ENCODE measurements around the gene SKP1.

SKP1 gene

DNA sequence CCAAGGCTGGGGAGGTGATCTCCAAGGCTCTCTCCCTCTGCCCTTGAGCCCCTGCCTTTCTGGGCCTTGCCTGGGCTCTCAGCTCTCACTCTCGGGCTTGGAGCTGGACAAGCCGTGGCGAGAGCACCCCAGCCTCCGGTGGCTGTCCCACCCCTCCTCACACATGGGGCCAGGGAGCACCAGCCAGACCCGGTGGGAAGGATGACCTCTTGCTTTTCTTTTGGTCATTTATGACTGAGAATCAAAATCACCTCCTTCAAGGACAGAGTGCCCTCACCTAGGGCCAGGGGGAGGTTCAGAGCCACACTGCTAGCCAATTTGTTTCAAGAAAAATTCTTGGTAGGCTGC, 48.1 kb downstream of the SKP1 start:
- no peak for DNase-seq

DNA sequence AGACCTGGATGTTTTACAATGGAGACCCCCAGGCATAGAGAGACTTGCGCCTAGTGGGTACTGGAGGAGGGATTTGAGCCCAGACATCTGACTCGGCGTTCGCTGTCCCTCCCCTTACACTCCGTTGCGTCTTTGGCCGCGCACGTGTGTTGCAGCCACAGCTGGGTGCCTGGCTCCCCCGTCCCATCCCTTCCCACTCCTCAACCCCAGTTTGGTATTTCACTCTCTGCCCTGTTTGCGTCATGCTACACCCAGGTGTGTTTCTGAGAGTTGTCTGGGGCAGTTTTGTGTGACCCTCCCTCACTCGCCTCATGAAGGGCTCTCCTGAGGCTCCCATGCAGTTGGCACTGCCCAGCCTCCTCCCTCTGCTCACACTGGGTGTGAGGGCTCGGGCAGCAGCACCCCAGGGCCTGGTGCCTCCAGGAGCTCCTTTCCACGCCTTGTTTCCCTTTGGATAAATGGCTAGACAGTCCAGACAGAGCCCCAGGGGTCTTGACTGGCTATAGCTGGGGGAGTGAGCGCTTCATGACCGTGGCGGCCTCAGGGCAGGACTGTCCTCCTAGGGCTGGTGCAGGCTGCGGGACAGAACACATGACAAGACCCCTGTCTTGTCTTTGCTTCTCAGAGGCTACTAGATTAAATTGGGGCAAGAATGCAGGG, 48.6 kb downstream of the SKP1 start:
- no peak for DNase-seq

DNA sequence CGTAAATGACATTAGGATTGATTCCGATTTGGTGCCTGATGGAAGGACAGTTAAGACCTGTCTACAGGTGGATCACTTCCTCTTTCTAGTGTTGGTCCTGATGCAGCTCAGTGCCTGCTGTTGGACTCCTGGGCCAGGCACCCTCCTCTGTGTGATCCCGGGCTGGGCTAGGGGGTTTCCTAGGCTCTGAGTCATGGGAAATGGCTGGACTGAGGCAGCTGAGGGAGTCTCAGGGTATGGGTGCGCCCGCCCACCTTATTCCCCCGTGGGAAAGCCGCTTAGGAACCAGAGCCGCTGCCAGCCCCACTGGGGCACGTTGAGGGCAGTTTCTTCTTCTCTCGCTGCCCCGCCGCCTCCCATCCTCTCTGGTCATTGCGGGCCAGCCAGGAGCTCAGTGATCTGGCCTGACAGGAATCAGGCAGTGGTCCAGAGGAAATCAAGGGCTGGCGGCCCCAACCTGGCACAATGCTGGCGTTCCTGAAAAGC, 49.3 kb downstream of the SKP1 start:
- no peak for DNase-seq

DNA sequence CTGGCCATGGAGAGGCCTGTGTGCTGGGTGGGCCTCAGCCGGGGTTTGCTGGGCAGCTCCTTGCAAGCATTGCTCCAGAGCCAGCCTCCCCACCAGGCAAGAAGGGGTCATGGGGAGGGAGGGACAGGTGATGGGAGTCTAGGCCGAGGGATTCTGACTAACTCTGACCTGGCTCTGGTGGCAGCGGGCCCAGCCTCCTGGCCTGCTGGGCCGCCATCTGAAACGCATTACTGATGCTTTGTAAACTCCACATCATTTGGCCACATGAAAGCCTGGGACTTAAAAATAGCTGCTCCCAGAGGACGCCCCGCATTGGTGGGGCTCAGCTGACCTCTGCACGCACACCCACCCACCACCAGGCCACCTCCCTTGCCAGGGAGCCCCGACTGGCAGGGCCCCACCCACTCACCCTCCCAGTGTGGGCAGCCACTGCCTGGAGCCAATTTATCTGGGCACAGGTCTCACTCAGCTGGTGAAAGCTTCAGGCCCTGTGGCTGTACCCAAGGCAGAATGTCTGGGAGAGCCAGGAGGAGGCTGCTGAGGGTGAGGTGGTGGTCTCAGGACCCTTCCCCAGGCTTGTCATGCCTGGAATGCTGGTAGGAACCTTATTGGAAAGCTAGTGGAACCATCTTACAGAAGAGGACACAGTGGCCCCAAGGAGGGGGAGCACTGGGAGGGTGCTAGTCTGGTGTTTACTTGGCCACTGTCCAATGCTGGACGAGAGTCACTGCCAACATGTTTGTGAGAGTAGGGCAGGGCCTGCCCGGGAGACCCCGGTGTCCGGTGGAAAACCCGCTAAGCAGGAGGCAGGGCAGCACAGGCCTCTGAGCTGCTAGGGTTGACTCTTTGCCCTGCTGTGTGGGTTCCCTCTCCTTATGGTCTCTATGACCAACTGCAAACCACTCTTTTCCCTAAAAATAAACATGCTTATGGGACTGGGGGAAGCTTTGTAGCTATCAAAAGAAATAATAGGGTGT, 51.4 kb downstream of the SKP1 start:
- DNase-seq: no peak

DNA sequence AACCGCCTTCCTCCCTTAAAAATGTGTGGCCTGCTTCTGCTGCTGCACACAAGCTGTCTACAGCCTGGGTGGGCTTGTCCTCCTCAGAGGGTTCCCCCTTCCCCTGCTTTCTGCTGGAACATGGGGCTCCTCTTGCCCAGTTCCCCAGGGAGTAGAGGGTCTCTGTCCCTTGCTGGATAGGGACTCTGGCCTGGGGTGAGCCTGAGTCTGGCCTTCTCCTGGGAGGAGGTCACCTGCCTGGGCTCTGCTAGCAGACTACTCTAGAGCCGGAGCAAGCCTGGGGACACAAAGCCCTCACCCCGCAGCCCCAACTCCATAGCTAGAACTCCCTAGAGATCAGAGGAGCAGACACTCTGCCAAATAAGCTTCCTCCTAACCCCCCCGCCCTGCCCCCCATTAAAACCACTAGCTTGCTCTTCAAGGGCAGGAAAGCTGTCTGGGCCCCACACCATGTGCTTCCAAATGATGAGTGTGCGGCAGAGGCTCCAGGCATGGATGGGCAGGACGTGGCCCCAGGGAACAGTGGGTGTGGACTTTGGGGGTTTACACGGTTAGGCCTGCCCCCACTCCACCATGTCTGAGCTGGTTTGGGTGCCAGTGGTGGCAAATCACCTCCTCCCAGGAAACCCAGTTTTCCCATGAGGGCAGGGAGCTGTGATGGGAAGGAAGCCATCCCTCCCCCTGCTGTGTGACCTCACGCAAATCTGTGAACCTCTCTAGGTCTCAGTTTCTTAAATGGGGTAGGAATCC, 52.3 kb downstream of the SKP1 start:
- no peak for DNase-seq

DNA sequence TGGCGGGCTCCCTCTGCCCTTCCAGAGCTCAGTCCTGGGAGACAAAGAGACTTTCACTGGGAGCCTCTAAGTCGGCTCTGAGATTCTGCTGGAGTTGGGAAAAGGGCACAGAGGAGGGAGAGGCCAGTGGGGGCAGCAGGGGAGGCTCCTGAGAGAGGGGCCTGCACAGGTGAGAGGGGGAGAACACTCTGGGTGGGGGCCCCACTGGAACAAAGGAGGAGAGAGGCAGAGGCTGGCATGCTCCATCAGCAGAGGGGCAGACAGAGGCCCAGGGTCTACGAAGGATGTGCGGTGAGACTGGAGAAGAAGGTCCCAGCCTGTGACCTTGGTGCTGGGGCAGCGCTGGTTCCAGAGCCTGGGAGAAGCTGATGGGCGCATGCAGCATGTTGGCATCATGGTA, 53.4 kb downstream of the SKP1 start:
- DNase-seq: no peak

DNA sequence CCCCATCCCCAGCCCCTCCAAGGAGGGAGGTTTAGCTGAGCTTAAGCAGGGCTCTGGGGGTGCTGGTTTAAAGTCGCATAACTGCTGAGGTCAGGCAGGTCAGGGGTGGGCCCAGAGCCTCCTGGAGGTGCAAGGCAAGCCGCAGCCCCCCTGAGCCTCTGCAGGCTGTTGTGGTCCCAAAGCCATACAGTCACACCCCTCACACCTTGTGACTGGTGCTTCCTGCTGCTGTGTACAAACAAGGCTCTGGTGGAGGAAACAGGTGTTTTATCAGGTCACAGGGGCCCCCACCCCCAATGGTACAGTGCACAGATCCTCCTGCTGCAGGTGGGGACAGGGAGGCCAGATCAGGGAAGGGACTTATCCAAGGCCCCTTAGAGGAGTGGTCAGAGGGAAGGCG, 54.2 kb downstream of the SKP1 start:
- no peak for DNase-seq

DNA sequence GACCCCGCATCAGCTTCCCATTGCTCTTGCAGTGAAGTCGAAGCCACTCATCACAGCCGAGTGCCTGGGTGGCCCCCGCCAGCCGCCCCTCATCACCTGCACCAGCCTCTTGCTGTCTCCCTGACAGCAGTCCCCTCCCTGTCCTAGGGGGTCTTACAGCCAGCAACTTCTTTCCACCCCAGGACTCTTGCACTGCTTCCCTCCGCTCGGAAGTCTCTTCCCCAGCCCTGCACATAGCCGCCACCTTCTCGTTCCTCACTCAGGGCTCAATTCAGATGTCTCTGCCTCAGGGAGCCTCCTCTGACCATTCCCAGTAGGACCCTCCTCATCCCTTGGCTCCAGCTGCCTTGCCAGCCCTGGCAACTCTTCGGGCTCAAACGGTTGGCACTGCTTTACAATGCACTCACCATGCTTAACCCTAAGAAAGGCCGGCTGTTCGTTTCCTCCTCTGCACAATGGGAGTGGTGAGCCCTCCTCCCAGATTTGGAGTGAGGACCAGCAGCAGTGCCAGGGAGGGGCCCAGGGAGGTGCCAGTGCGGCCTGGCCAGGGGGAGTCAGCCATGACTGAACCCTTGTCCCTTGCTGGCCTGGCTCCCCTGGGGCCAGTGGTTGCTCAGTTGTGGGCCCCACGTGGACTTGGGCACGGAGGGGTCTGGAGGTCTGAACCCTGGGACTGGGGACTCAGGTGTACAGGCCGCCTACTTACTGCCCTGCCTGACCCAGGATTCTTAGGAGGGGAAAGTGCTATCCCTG, 56.2 kb downstream of the SKP1 start:
- no peak for DNase-seq

DNA sequence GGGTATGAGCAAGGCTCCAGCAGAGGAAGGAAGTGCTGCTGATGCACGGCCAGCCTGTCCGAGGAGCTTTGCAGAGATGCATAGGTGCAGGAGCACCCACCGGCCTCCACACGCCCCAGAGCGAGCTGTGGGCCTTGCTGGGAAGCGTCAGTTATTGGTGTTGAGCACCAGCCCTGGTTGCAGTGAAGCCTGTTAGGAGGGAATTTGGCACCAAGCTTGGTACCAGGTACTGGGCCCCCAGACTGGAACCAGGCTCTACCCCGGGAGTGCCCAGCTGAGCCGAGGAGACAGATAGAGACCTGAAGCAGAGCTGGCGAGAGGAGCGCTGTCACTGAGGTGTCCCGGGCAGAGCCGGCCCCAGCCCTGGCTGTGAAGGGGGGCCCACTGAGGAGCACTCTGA, 57.0 kb downstream of the SKP1 start:
- no peak for DNase-seq

DNA sequence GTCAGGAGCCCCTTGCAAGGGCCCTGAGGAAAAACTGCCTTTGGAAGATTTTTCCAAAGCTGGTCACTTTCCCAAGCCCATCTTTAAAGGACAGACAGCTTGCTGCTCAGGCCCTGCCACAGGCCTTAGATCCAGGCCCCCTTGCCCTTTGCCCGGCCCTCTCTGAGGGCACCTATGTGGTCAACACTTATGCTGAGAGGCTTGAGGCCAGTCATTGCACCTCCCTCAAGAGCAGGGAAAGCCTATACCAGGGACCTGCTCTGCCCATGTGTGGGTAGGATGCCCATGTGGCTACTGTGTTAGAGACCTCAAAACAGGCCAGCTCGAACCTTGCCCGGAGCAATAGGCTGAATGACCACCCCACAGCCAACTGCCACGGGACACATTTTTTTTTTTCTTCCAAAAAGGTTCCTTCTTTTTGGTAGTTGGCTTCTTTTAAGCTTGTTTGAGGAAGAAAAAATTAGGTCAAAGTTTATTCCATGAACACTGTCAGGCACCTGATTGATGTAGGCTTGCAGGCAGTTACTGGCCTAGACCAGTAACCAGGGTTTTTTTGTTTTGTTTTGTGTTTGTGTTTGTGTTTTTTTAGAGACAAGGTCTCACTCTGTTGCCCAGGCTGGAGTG, 58.4 kb downstream of the SKP1 start:
- DNase-seq: no peak

DNA sequence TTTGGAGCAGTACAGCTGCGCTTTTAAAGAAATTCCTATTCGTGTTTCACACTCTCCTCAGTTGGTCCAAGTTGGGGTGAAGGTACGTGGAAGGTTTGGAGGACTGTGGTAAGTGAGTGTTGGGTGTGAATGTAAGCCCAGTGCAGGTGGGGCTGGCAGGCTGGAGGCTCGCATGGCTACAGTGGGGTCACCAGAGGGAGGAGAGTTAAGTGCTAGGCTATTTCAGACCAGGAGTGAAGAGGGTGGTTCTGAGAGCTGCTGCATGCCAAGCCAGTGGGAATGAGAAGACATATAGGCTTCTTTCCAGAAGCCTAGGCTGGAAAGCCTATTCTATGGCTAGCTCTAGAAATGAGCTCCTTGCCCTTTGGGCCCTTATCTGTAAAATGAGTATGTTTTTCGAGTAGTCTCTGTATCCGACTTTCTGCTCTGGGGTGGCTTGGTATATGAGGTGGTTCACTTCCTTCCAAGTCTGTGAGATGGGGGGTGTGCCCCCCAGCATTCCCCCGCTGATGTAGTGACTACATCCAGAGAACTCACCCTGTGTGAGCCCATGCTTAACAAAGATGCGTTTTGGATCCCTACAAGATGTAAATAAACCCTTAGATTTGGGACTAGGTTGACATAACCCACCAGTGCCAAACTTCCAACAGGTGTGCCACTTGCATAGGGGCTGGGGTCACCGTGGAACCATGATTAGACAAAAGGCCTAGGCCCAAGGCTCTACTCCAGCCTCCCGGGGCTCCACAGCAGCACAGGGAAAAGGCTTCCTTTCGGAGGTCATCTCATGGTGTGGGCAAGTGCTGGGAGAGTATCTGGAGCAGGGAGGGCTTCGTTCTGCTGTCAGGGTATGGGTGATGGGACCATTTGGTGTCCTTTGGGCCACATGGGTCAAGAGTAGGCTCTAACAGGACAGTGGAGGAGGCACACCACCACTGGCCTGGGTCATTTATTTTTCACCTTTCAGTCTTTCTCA, 59.7 kb downstream of the SKP1 start:
- DNase-seq: no peak

DNA sequence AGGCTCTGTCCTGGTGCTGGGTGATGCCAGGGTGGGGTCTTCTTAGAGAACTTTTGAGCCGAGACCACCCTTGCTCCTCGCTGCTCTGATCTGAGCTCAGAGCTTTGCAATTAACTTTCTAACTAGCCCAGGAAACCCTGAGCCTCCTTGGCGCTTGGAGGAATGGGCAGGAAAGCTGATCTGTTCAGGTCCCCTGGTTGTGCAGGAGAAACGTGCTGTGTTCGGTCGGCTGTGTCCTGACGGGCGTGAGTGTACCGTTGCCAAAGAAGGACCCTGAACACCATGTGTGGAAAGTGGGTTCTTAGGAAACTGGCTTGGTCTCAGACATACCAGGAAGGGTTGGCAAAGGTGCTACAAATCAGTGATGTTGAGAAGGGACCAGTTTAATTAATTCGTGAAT, 60.5 kb downstream of the SKP1 start:
- DNase-seq: no peak

DNA sequence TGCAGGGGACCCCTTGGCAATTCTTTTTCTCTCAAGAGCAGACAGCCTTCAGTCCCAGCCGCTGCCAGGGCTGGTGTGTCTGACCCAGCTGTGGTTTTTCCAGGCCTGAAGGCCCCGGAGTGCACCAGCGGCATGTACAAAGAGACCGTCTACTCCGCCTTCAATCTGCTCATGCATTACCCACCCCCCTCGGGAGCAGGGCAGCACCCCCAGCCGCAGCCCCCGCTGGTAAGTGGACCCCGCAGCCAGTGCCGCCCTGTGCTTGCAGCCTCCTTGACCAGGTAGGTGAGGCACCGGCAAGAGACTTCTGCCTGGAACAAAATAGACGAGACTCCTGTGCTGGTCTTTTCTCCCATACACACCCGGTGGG, 61.0 kb downstream of the SKP1 start:
- no peak for DNase-seq

DNA sequence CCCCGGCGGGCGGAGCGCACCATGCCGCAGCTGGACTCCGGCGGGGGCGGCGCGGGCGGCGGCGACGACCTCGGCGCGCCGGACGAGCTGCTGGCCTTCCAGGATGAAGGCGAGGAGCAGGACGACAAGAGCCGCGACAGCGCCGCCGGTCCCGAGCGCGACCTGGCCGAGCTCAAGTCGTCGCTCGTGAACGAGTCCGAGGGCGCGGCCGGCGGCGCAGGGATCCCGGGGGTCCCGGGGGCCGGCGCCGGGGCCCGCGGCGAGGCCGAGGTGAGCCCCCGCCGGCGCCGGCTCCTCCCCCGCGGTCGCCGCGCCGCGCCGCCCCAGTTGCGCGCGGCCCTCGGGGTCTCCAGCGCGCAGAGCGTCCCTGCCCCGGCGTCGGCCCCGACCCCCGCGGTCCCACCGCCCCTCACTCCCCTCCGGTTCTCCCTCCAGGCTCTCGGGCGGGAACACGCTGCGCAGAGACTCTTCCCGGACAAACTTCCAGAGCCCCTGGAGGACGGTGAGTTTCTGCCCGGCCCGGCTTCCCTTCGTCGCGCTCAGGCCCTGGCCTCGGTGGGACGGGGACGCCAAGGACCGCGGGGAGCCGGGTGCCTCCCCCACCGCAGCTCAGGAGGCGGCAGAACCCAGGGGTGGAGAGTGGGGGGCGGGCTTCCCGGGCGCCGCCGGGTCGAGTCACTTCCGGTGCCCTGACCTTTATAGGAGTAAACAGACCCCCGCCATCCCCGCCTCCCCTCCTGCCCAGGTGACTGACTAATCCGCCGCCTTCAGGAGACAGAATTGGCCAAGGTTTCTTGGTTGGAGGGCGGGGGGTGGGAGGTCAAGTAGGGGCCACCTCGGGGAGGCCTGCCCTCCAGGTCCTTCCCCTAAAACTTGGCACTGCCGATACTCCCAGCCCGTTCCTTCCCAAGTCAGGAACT, 61.6 kb downstream of the SKP1 start:
- no peak for DNase-seq

DNA sequence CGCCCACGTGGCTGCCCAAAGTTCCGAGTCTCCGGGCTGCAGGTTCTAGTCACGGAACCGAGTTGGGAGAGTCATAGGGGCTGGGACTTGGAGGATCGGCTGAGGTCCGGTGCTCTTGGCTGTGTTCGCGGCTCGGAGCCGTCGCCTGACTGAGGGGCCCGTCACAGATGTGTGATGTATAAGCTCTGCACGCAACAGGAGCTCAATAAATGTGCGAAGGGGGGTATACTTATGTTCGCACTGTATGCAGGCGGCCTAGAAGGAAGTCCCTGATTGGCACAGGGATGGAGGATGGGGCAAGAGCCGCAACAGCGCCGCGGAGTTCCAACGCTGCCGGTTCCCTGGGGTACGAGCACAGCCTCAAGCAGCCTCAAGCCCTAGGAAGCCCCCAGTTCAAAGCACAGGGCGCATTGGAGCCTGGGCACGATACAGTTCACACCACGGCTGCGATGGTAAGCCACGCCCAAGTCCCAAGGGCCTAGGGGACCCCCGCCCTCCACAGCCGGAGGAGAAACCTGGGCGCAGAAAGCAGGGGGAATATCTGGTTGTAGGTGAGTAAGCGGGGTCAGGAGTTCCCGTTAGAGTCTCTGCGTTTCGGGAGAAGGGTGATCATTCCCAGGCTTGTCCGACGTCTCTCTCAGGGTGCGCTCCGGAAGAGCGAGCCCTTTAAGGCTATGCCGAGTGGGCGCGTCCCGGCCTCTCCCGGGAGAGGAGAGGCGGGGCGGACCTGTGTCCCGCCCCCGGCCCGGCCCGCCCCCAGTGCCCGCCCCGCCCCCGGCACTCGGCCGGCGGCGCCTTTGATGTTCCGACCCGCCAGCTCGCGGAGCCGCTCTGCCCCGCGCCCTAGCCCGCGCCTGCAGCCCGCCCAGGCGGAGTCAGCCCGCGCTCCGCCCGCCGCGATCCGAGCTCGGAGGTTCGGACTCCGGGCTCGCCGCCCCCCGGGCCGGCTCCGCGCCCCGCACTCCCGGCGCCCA, 62.6 kb downstream of the SKP1 start, which contains the start of gene TCF7:
Gene TCF7 (plus strand): TSS at position 780 of the 974 bp plus-strand sequence. CDS start 226 bp downstream, outside the sequence.
- peak; percentile 39 to 53 for DNase-seq

DNA sequence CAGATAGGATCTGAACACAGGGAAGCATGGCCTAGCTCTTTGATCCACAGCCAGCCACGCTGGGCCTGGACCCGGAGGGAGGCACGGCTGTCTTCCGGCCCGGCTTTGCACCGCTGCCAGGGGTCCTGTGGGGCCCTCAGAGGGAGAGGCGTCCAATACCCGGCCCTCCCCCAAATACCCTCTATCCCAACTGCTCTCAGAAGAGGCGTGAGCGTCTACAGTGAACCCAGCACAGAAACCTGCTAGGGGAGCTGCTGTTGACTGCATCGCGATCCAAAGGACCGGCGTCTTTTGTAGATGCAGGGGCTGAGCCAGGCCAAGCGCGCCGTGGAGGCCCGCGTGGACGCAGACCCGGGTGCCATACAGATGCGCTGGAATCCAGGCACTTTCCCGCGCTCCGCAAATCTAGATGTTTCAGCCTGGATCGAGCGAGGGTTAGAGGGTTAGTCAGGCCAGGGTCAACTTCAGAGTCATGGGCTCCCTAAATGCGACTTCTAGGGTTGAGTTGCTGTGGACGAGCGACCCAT, 63.3 kb downstream of the SKP1 start:
- no peak for DNase-seq

DNA sequence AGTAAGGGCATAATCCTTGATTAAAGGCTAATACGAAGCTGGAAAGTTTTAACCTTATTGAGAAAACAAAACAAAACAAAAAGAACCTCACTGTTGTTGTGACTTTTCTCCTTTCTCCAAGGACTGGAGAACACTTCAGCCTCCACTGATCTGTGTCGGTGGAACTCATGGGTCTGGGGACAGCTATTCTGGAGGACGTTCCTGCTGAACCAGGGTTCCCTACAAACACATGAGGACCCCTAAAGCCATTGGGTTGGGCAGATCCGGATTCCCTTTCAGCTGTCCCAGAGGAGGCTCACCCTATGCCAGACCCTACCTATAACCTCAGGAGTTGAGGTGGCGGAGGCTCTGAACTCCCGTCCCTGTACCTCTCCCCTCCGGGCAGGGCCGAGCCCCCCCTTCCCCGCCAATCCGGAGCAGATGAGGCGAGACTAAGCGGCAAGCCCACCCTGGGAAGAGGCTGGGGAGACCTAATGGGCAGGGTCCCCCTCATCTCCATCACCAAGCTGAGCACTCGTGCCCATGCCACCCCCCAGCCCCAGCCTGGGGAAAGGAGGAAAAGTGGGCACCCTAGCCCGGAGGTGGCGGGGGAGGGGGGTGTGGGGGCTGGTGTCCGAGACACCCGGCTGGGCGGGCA, 63.9 kb downstream of the SKP1 start:
- no peak for DNase-seq
